ENCODE data around the gene FAM117A.

Gene FAM117A

GRCh38 chr17:49670641-49671040, 93.3 kb downstream of the FAM117A start:
- no peak for DNase-seq (ENCODE audit: low spot score)
- no peak for TF ChIP-seq CTCF (IDR thresholded peaks at IDR 0.05; ENCODE audit: extremely low read depth, missing control alignments)

- TF ChIP-seq CTCF (IDR thresholded peaks at IDR 0.05; ENCODE audit: extremely low read depth, missing control alignments) = no peak
- no peak for DNase-seq (ENCODE audit: low spot score)
These were observed 93.9 kb downstream of the FAM117A start for GRCh38 chr17:49670002-49670401.

- TF ChIP-seq CTCF (IDR thresholded peaks at IDR 0.05; ENCODE audit: extremely low read depth, missing control alignments) = no peak
- DNase-seq (ENCODE audit: low spot score) = no peak
These were observed 96.1 kb downstream of the FAM117A start for GRCh38 chr17:49667854-49668253.

- no peak for TF ChIP-seq CTCF (IDR thresholded peaks at IDR 0.05; ENCODE audit: extremely low read depth, missing control alignments)
- no peak for DNase-seq (ENCODE audit: low spot score)
These were observed 99.2 kb downstream of the FAM117A start for GRCh38 chr17:49664706-49665211.

Measured in GM20000 (cell line).